OCI-LY1 (cell line): ENCODE data around the gene FKBP10.
A peak's percentile ranks its signal among the peaks of the same experiment; 100 is the strongest.

Experiments used
- H2AFZ ChIP-seq: fragments of 200-600 bp; sonication (generic), shearing (Covaris generic); 2 replicates; pipeline ENCODE4 v1.6.0; 2014; ENCODE audit warnings: antibody characterized with exemption, mild to moderate bottlenecking, low read length
- H3F3A ChIP-seq: fragments of 200-600 bp; sonication (generic), shearing (Covaris generic); 2 replicates; pipeline ENCODE4 v1.6.0; 2014; ENCODE audit warnings: mild to moderate bottlenecking, antibody characterized with exemption, low read length, moderate library complexity; ENCODE audit not compliant: insufficient read depth
- H3K27ac ChIP-seq: fragments of 200-600 bp; sonication (generic); 2 replicates; pipeline ENCODE4 v1.5.1; 2014; ENCODE audit warnings: low read length, mixed run types, mild to moderate bottlenecking, low read depth; ENCODE audit not compliant: poor library complexity, severe bottlenecking
- H3K27me3 ChIP-seq: fragments of 200-600 bp; sonication (generic); 2 replicates; pipeline ENCODE4 v1.6.0; 2014; ENCODE audit warnings: antibody characterized with exemption, mild to moderate bottlenecking, low read length, moderate library complexity; ENCODE audit not compliant: insufficient read depth
- H3K36me3 ChIP-seq: fragments of 200-600 bp; sonication (generic); 2 replicates; pipeline ENCODE4 v1.6.1; 2014; ENCODE audit warnings: mild to moderate bottlenecking, antibody characterized with exemption, low read length, moderate library complexity, mixed read lengths; ENCODE audit not compliant: insufficient read depth
- H3K4me1 ChIP-seq: fragments of 200-600 bp; sonication (generic); 2 replicates; pipeline ENCODE4 v1.5.1; 2014; ENCODE audit warnings: mild to moderate bottlenecking, low read length, moderate library complexity; ENCODE audit not compliant: insufficient read depth, severe bottlenecking
- H3K4me2 ChIP-seq: fragments of 200-600 bp; sonication (generic), shearing (Covaris generic); 2 replicates; pipeline ENCODE4 v1.6.1; 2014; ENCODE audit warnings: low read length
- H3K4me3 ChIP-seq: fragments of 200-600 bp; sonication (generic); 2 replicates; pipeline ENCODE4 v1.5.1; 2014; ENCODE audit warnings: low read length, low read depth, mild to moderate bottlenecking, mixed read lengths; ENCODE audit not compliant: poor library complexity, severe bottlenecking
- H3K79me2 ChIP-seq: fragments of 200-600 bp; shearing (Covaris generic); 2 replicates; pipeline ENCODE4 v1.6.1; 2016; ENCODE audit warnings: mixed run types, low read length, mixed read lengths; ENCODE audit not compliant: insufficient read depth
- H3K9ac ChIP-seq: fragments of 200-600 bp; sonication (generic), shearing (Covaris generic); 2 replicates; pipeline ENCODE4 v1.6.1; 2014; ENCODE audit warnings: mild to moderate bottlenecking, low read length, mixed read lengths
- H3K9me2 ChIP-seq: fragments of 200-600 bp; sonication (generic), shearing (Covaris generic); 2 replicates; pipeline ENCODE4 v1.6.1; 2014; ENCODE audit warnings: low read depth, mild to moderate bottlenecking, low read length, mixed read lengths
- H3K9me3 ChIP-seq: fragments of 200-600 bp; shearing (Covaris generic); 2 replicates; pipeline ENCODE4 v1.6.1; 2014; ENCODE audit warnings: low read length, mixed read lengths
- H4K20me1 ChIP-seq: fragments of 200-600 bp; sonication (generic), shearing (Covaris generic); 2 replicates; pipeline ENCODE4 v1.6.0; 2016; ENCODE audit warnings: mild to moderate bottlenecking, low read length; ENCODE audit not compliant: insufficient read depth
- EZH2 ChIP-seq: fragments of 200-600 bp; sonication (generic), shearing (Covaris generic); IDR thresholded peaks from 2 replicates; pipeline ENCODE4 v1.8.0; 2017; ENCODE audit warnings: borderline replicate concordance, mixed run types, mild to moderate bottlenecking, antibody characterized with exemption, low read length, moderate library complexity, mixed read lengths
- TF ChIP-seq, protein P1 (sequence below): fragments of 200-600 bp; sonication (generic), shearing (Covaris generic); IDR thresholded peaks from 2 replicates; pipeline ENCODE4 v1.5.1; 2017; ENCODE audit warnings: mild to moderate bottlenecking, antibody characterized with exemption, low read length, moderate library complexity, mixed read lengths

Gene FKBP10, protein sequence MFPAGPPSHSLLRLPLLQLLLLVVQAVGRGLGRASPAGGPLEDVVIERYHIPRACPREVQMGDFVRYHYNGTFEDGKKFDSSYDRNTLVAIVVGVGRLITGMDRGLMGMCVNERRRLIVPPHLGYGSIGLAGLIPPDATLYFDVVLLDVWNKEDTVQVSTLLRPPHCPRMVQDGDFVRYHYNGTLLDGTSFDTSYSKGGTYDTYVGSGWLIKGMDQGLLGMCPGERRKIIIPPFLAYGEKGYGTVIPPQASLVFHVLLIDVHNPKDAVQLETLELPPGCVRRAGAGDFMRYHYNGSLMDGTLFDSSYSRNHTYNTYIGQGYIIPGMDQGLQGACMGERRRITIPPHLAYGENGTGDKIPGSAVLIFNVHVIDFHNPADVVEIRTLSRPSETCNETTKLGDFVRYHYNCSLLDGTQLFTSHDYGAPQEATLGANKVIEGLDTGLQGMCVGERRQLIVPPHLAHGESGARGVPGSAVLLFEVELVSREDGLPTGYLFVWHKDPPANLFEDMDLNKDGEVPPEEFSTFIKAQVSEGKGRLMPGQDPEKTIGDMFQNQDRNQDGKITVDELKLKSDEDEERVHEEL

DNA sequence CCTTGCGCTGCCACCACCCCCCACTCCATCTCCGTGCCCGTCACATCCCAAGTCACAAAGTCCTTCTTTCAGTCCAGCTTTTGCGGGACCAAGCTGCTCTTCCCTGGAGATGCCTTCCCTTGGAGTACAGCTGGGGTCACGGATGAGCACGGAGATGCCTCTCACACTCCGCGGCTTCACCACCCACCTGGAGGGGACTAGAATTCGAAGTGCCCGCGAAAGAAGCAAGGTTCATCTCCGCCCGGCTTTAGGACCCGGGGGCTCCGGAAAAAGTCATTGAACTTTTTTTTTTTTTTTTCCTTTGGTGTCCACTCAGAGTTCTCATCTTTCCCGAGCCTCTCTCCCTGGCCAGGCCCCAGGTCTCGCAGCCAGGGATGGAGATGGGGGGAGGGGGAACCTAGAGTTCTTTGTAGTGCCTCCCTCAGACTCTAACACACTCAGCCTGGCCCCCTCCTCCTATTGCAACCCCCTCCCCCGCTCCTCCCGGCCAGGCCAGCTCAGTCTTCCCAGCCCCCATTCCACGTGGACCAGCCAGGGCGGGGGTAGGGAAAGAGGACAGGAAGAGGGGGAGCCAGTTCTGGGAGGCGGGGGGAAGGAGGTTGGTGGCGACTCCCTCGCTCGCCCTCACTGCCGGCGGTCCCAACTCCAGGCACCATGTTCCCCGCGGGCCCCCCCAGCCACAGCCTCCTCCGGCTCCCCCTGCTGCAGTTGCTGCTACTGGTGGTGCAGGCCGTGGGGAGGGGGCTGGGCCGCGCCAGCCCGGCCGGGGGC lies at the start of gene FKBP10:
Gene FKBP10 (plus strand): TSS at position 624 of the 771 bp plus-strand sequence. CDS start 31 bp downstream, at position 655.
- no peak within 1 kb of the TSS for H3K27ac ChIP-seq
- H2AFZ ChIP-seq, result no peak within 1 kb of the TSS
- TF ChIP-seq EZH2, result no peak
- TF ChIP-seq, protein P1, sequence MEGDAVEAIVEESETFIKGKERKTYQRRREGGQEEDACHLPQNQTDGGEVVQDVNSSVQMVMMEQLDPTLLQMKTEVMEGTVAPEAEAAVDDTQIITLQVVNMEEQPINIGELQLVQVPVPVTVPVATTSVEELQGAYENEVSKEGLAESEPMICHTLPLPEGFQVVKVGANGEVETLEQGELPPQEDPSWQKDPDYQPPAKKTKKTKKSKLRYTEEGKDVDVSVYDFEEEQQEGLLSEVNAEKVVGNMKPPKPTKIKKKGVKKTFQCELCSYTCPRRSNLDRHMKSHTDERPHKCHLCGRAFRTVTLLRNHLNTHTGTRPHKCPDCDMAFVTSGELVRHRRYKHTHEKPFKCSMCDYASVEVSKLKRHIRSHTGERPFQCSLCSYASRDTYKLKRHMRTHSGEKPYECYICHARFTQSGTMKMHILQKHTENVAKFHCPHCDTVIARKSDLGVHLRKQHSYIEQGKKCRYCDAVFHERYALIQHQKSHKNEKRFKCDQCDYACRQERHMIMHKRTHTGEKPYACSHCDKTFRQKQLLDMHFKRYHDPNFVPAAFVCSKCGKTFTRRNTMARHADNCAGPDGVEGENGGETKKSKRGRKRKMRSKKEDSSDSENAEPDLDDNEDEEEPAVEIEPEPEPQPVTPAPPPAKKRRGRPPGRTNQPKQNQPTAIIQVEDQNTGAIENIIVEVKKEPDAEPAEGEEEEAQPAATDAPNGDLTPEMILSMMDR, result no peak
- H3F3A ChIP-seq, result no peaks in the 10 kb centered on the region
- no peaks in the 10 kb centered on the region for H4K20me1 ChIP-seq
- H3K9me2 ChIP-seq, result no peaks in the 10 kb centered on the region
- H3K79me2 ChIP-seq, result no peaks in the 10 kb centered on the region
- H3K36me3 ChIP-seq, result no peaks in the 10 kb centered on the region
- H3K4me2 ChIP-seq, result peak within 1 kb of the TSS; percentile 52
- peak within 1 kb of the TSS; percentile 53 for H3K4me3 ChIP-seq
- H3K4me1 ChIP-seq, result peaks cover 7% of the 10 kb centered on the region
- H3K9me3 ChIP-seq, result no peaks in the 10 kb centered on the region
- peak within 1 kb of the TSS; percentile 15; the same call in 1 of the 2 replicates for H3K9ac ChIP-seq
- peaks cover 9% of the 10 kb centered on the region; the same call in 1 of the 2 replicates for H3K27me3 ChIP-seq

DNA sequence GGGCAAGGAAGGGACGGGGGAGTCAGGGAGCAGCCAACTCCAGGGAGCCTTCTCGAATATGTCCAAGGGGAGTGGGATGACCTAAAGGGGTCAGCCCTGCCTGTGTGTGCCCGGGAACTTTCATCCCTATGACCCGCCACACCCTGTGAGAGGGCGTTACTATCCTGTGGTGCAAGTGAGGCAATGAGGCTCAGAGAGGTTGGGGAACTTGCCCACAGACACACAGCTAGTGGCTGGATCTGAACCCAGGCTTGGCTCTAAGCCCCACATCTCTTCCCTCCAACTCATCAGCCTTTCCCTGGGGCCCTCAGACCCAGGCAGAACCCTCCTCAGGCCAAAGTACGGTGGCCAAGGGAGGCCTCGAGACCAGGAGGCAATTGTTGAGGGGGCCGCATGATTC lies 49.5 kb upstream of the FKBP10 start:
- no peak overlapping the region for H3K27ac ChIP-seq
- peaks cover 27% of the 10 kb centered on the region for H3K36me3 ChIP-seq
- no peaks in the 10 kb centered on the region for H3K79me2 ChIP-seq
- no peak overlapping the region for H3K9ac ChIP-seq
- H3K4me3 ChIP-seq, result no peak overlapping the region
- no peak overlapping the region for H3K4me2 ChIP-seq
- no peak overlapping the region for H2AFZ ChIP-seq
- H3K4me1 ChIP-seq, result no peaks in the 10 kb centered on the region
- no peaks in the 10 kb centered on the region for H3K9me2 ChIP-seq
- no peaks in the 10 kb centered on the region for H3F3A ChIP-seq
- no peaks in the 10 kb centered on the region for H3K27me3 ChIP-seq
- TF ChIP-seq EZH2, result no peak
- no peaks in the 10 kb centered on the region for H4K20me1 ChIP-seq
- no peaks in the 10 kb centered on the region for H3K9me3 ChIP-seq

DNA sequence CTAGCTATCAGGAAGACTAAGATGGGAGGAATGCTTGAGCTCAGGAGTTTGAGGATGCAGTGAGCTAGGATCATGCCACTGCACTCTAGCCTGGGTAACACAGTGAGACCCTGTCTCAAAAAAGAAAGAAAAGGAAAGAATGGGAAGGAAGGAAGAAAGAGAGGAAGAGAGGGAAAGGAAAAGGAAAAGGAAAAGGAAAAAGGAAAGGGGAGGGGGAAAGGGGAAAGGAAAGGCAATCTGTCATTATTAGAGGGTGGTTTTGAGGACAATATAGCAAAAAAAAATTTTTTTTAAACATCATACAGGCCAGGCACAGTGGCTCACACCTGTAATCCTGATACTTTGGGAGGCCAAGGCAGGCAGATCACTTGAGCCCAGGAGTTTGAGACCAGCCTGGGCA lies 46.7 kb upstream of the FKBP10 start:
- Histone ChIP-seq H3K79me2 (no peaks in the 10 kb centered on the region), H3F3A (no peaks in the 10 kb centered on the region), H3K27ac (no peak overlapping the region), H3K36me3 (peaks cover 23% of the 10 kb centered on the region), H3K9me2 (no peaks in the 10 kb centered on the region), H3K9me3 (no peaks in the 10 kb centered on the region), H3K4me1 (peaks cover 11% of the 10 kb centered on the region), H3K4me2 (no peak overlapping the region), H3K4me3 (no peak overlapping the region), H4K20me1 (no peaks in the 10 kb centered on the region), H3K27me3 (no peaks in the 10 kb centered on the region), H3K9ac (no peak overlapping the region), H2AFZ (no peak overlapping the region)
- TF ChIP-seq EZH2, result no peak
- TF ChIP-seq, protein P1, result no peak
